ENCODE data around the gene SPECC1.

GRCh38 chr17:19986941-19987861 lies 22.0 kb upstream of the SPECC1 start:
- TF ChIP-seq CTCF (conservative IDR thresholded peaks at IDR 0.05; ENCODE audit: low read depth, low read length) (no peak), EZH2 (IDR thresholded peaks at IDR 0.05; ENCODE audit: low read length, unreplicated experiment) (no peak)

Data from PC-3 (cell line).